ENCODE results near the gene EEFSEC.

Gene EEFSEC

DNA sequence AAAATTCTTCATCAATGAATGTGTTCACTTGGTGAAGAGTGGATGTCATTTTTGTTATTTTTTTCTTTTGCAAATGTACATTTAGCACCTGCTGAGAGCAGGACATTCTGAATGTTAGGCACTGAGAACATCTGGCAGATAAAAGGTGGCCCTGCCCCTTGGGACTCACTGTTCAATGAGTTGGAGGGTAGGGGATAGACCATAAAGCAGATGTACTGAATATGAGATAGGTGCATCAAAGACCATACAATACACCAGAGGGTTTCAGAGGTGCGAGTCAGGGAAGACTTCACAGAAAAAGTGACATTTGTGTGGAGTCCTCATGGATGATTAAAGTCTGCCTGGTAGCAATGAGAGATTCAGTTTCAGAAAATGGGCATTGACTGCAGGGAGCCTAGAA, 34.2 kb downstream of the EEFSEC start:
- DNase-seq: no peak

DNA sequence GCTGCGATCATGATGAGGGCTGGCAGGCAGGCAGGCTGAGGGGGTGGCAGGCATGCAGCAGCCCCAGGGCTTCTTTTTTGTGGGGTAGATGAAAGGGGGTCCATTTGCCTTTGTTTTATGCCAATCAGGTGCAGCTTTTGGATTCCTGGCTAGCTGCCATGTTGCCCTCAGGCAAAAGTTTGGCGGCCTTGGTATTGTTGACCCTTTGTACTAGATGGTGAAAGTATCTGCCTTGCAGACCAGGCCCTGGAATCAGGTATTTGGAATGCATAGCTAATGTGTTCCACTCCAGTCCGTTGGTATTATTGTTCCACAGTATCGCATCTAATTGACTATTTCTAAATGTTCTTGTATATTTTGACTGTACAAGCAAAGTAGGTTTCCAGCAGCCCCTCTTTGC, 35.0 kb downstream of the EEFSEC start:
- no peak for DNase-seq

- no peak for DNase-seq
Measured at GRCh38 chr3:128188956-128189355, 35.7 kb downstream of the EEFSEC start.

- DNase-seq: no peak
Measured at GRCh38 chr3:128190501-128190900, 37.2 kb downstream of the EEFSEC start.

GRCh38 chr3:128192131-128192530, 38.9 kb downstream of the EEFSEC start:
- no peak for DNase-seq

DNA sequence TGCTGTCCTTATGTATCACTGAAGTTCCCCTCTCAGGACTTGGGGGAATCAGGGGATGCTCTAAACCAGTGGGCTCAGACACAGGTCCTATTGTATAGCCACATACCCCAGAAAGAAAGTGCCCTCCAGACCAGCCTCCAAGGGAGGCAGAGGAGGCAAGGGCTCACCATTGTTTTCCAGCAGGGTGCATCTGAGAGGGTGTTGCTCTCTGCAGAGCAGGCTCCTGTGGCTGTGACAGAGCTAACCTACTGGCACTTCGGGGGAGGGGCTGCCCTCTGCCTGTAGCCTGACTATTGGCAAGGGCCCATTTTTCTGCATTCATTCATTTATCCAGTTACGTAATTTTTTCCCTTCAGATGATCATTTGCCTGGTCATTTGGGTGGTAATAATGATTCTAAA, 39.9 kb downstream of the EEFSEC start:
- DNase-seq: no peak

DNA sequence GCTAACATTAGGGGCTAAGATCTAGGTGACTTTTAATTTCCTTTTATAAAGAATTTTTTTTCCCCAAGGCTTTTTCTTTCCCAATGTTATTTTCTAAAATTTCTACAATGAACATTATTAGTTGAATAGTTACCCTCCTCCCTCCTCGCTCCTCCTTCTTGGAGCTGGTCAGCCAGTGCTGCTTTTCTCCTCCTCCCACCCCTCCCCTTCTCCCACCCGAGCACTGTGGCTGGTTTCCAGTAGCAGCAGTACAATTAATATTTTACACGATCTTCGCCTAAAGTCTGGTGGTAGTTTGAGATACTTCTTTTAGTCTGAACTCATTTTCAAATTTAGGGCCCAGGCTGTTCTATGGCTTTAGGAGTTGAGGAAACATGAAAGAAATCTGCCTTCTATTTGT, 41.6 kb downstream of the EEFSEC start:
- DNase-seq: no peak

GRCh38 chr3:128195369-128195768, 42.1 kb downstream of the EEFSEC start:
- DNase-seq: no peak

- DNase-seq: no peak
Measured at GRCh38 chr3:128195802-128196201, 42.5 kb downstream of the EEFSEC start.

DNA sequence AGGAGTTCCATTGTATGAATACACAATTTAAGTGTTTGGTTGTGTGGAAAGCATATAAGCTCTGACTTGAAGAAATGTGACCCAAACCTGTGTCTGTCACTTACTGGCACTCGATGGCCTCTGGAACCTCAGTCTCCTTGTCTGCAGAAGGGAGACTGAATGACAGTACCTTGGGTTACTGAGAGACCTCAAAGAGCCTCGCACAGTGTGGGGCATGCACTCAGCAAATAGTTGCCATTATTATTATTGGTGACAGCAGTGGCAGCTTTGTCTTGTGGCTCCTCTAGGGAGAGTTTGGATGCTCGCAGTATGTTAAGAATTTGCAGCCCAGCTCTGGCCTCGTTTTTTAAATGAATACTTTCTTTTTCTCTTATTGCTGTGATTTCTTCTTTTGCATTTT, 43.4 kb downstream of the EEFSEC start:
- DNase-seq: no peak

- no peak for DNase-seq
Measured at GRCh38 chr3:128197855-128198254, 44.6 kb downstream of the EEFSEC start.

DNA sequence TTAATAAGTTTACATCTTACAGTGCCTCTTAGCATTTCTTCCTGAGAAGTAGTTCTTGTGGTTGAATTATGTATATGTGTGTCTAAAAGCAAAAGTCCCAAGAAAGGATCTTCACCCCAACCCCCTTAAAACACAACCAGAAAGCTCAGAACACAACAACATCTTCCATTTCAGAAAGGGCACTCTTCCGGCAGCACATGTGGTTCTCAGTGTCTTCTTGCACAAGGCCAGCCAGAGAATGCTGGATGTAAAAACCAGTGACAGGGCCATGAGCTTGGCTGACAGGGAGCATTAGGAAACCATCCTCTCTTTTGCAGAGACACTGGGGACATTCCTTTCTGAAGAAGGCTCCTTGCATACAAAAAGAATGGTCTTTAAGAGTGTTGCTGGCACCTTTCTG, 45.0 kb downstream of the EEFSEC start:
- DNase-seq: no peak

GRCh38 chr3:128199110-128199509, 45.8 kb downstream of the EEFSEC start:
- no peak for DNase-seq

DNA sequence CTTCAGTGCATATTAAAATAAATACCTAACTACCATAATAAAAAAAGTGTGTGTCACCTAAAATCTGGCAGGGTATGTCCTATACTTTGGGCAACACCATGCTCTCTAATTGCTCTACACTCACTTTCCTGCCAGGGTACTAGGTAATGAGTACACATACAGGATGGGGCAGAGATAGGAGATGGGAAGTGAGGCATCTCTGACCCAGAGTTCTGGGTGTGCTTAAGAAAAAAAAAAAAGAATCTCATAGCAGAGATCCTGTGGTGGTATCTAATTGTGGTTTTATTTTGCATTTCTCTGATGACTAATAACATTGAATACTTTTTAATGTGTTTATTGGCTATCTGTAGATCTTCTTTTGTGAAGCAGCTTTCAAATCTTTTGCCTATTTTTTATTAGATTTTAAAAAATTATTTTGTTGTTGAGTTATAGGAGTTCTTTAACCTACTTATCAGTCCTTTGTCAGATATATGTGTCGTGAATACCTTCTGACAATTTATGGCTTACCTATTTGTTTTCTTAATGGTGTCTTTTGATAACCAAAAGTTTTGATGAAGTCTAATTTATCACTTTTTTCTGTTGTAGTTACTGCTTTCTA, 48.0 kb downstream of the EEFSEC start:
- no peak for DNase-seq

DNA sequence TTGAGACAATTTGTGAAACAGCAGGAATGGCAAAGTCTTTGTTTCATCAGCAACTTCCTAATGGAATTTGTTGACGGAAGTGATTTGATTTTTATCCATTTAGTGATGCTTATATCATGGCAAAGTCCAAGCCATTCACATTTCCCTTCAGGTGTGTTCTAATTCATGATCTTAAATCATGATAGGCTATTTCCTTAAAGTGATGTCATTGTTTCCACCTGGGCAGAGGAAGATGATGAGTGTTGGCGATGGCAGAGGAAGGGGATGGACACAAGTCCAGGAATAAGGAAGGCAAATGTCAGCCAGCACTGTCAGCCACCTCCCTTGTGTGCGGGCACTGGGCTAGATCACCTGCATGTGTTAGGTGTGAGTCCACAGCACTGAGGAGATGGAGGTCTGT, 49.9 kb downstream of the EEFSEC start:
- DNase-seq: no peak

DNA sequence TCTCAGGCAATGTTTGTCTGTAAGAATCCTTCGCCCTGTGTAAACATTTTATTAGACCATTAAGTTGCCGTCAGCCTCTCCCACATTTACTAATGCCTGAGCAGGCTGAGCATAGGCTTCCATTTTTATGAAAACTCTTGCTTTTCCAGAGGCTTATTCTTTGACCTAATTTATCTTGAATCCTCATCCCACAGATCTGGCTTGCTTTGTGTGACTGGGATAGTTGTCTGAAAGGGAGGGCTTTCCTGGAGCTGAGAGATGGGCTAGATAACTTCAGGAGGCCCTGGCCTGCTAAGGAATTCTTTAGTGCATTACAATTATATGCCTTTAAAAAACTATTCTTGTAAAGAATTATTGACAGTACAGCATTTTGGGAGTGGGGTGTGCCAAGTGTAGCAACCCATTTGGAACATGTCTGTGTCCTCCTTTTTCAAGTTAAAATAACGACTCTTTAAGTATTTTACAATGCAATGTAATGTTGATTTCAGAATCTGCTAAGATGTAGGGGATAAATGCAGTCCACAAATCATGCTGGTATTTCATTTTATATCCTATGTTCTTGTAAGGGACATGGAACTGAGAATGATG, 52.4 kb downstream of the EEFSEC start:
- no peak for DNase-seq

- DNase-seq: no peak
Measured at GRCh38 chr3:128207951-128208350, 54.7 kb downstream of the EEFSEC start.

DNA sequence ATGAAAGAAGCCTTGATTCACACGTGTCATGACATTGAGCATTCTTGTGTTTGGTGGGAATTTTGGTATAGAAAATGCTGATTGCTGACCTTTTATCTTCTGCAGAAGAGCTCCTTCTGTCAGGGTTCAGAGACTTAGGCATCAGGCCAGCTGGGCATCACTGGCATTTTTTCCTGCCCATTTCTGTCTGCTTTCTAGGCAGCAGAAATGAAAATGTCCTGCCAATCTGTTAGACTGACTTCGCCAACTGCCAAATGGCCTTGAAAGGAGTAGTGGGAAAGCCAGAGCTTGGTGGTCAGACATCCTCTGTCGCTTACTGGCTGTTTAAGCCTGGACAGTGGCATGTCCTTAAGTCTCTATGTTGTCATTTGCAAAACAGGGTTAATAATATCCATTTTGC, 57.4 kb downstream of the EEFSEC start:
- DNase-seq: no peak

GRCh38 chr3:128214056-128214455, 60.8 kb downstream of the EEFSEC start:
- DNase-seq: no peak

GRCh38 chr3:128215290-128215689, 62.0 kb downstream of the EEFSEC start:
- DNase-seq: no peak

DNA sequence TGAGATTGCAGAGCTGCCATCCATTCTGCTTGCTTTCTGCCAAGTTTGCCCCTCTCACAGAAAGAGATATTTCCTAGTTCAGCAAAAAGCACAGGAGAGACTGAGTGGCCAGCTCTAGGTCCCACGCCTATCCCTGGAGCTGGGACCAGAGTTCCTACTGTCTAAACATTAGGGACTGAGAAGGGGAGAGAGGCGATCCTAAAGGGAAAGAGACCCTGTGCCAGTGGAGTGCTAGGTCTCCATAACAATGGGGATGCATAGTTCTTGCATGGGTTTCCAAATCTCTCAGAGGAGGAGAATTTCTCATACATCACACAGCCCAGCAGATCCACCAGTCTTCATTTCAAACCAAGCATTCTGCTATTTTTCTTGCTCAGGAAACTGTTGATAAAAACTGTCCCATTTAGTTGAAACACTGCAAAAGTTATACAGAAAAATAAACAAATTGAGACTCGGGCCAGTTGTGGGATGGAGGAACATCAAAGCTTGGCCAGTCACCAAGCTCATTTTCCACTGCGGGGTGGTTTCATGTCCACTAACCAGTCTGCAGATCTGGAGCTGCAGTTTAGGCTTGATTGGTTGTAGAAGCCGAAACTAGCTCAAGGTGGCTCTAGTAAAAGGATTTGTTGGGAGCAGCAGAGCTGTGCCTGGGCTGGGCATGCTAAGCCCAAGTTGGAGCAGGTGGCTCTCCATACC, 62.7 kb downstream of the EEFSEC start:
- no peak for DNase-seq

GRCh38 chr3:128217702-128218547, 64.6 kb downstream of the EEFSEC start:
- peak; percentile 19 for DNase-seq

DNA sequence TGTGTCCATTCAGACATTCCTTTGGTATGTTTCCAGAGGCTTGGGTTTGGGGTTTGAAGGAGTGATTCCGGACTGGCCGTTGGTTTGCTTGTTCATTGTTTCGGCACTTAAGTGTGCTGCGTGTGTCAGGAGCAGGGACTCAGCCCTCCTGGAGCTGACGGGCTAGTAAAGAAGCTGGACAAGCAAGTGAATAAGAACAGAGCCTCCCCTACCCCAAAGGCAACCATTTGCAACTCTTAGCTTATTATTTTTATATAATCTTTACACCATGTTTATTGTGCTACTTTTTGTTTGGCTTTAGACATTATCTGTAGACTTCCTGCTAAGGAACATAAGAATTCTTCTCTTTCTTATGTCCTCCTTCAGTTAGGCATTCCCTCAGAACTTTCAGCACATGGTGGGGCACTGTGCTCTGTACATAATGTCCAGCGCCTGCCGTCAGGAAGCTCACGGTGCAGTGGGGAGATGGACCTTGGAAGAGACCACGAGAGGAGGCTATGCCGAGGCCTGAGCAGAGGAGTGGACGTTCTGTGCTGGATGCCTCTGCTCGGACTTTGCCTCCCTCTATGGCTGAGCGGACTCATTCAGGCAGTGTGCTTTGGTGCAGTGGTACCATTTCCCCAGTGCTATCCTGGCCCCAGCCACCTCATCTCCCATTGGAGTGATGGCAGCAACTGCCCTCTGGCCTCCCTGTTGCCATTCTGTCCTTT, 65.4 kb downstream of the EEFSEC start:
- no peak for DNase-seq
